ENCODE results near the gene TRMT13. TPM values are rescaled to one million over a fixed set of nuclear protein-coding genes. Genes with fewer than 3 reads are reported as not detected.
"Not testable (repeated sequence)": the region's sequence is repeated elsewhere in the genome, so short reads cannot be mapped to it uniquely, and the experiment has no call there.

Gene TRMT13
- total RNA-seq, 2 experiments from 2014 or later: 13.9 to 15.4 TPM

GRCh38 chr1:100177295-100178041 lies 44.5 kb downstream of the TRMT13 start:
- Mint-ChIP-seq H3K27me3 (peaks cover 2% of the 10 kb centered on the region), H3K9me3 (no peaks in the 10 kb centered on the region), H3K27ac (no peak overlapping the region), H3K4me1 (no peaks in the 10 kb centered on the region), H3K4me3 (no peak overlapping the region), H3K36me3 (ENCODE audit: low read depth) (no peaks in the 10 kb centered on the region)
- ChIA-PET POLR2A (no interaction called here), CTCF (no interaction called here)
- DNase-seq: no peak

- ChIA-PET CTCF (no interaction called here), POLR2A (no interaction called here)
- no peaks in the 10 kb centered on the region for H3K36me3 Mint-ChIP-seq (ENCODE audit: low read depth)
- peaks cover 2% of the 10 kb centered on the region for H3K27me3 Mint-ChIP-seq
- H3K27ac Mint-ChIP-seq: no peak within 1 kb of the TSS
- H3K9me3 Mint-ChIP-seq: no peaks in the 10 kb centered on the region
- H3K4me3 Mint-ChIP-seq: no peak within 1 kb of the TSS
- no peak for DNase-seq
- no peaks in the 10 kb centered on the region for H3K4me1 Mint-ChIP-seq
These were observed 45.1 kb downstream of the TRMT13 start, which contains the start of gene LRRC39 for GRCh38 chr1:100178091-100178490. LRRC39 (minus strand) TSS chr1:100178256; CDS start chr1:100168516, 9,740 bp downstream.

GRCh38 chr1:100183370-100183769 lies 50.4 kb downstream of the TRMT13 start:
- H3K4me1 Mint-ChIP-seq: no peaks in the 10 kb centered on the region
- no peak for DNase-seq
- H3K27ac Mint-ChIP-seq: no peak overlapping the region
- H3K36me3 Mint-ChIP-seq (ENCODE audit: low read depth): no peaks in the 10 kb centered on the region
- H3K9me3 Mint-ChIP-seq: no peaks in the 10 kb centered on the region
- H3K4me3 Mint-ChIP-seq: no peak overlapping the region
- ChIA-PET POLR2A (no interaction called here), CTCF (no interaction called here)
- no peaks in the 10 kb centered on the region for H3K27me3 Mint-ChIP-seq

- Mint-ChIP-seq H3K27ac (no peak overlapping the region), H3K4me3 (no peak overlapping the region), H3K27me3 (no peaks in the 10 kb centered on the region), H3K9me3 (no peaks in the 10 kb centered on the region), H3K36me3 (ENCODE audit: low read depth) (no peaks in the 10 kb centered on the region), H3K4me1 (no peaks in the 10 kb centered on the region)
- ChIA-PET CTCF (no interaction called here), POLR2A (no interaction called here)
- no peak for DNase-seq
These were observed 51.6 kb downstream of the TRMT13 start for GRCh38 chr1:100184536-100184935.

GRCh38 chr1:100187912-100188311 lies 54.9 kb downstream of the TRMT13 start:
- Mint-ChIP-seq H3K4me1 (no peaks in the 10 kb centered on the region), H3K27me3 (no peaks in the 10 kb centered on the region), H3K4me3 (no peak overlapping the region), H3K27ac (no peak overlapping the region), H3K36me3 (ENCODE audit: low read depth) (peaks cover 4% of the 10 kb centered on the region), H3K9me3 (no peaks in the 10 kb centered on the region)
- ChIA-PET POLR2A (no interaction called here), CTCF (no interaction called here)
- no peak for DNase-seq

- POLR2A ChIA-PET: no interaction called here
- no peaks in the 10 kb centered on the region for H3K4me1 Mint-ChIP-seq
- peaks cover 4% of the 10 kb centered on the region for H3K36me3 Mint-ChIP-seq (ENCODE audit: low read depth)
- H3K9me3 Mint-ChIP-seq: no peaks in the 10 kb centered on the region
- no peak overlapping the region for H3K27ac Mint-ChIP-seq
- H3K4me3 Mint-ChIP-seq: no peak overlapping the region
- DNase-seq: no peak
- CTCF ChIA-PET: no interaction called here
- no peaks in the 10 kb centered on the region for H3K27me3 Mint-ChIP-seq
These were observed 55.7 kb downstream of the TRMT13 start for GRCh38 chr1:100188617-100189016.

- CTCF ChIA-PET: no interaction called here
- peaks cover 57% of the 10 kb centered on the region for H3K36me3 Mint-ChIP-seq (ENCODE audit: low read depth)
These were observed 65.6 kb downstream of the TRMT13 start for GRCh38 chr1:100198596-100198995.

GRCh38 chr1:100200060-100200459 lies 67.1 kb downstream of the TRMT13 start:
- CTCF ChIA-PET, H3K9me3 Mint-ChIP-seq, H3K4me3 Mint-ChIP-seq, DNase-seq, H3K4me1 Mint-ChIP-seq, H3K27ac Mint-ChIP-seq, H3K27me3 Mint-ChIP-seq: not testable (repeated sequence)
- peaks cover 72% of the 10 kb centered on the region for H3K36me3 Mint-ChIP-seq (ENCODE audit: low read depth)
- POLR2A ChIA-PET: interaction anchor here (0.6 kb wide), 1 partner anchor 422 kb away, joined by 4 read pairs; no protein-coding TSS in a partner anchor

More at GRCh38 chr1:100198596-100198995, 65.6 kb downstream of the TRMT13 start:
- DNase-seq: no peak
- Mint-ChIP-seq H3K27ac (no peak overlapping the region), H3K4me1 (no peaks in the 10 kb centered on the region), H3K9me3 (peaks cover 6% of the 10 kb centered on the region), H3K27me3 (no peaks in the 10 kb centered on the region), H3K4me3 (no peak overlapping the region)
- POLR2A ChIA-PET: no interaction called here

Other genes starting within 250 kb of the TRMT13 start
- gene SLC35A3, start 163.2 kb upstream of the TRMT13 start, total RNA-seq: 10 to 100 TPM; 16.4 to 17.7 TPM
- gene SASS6, start 233 bp upstream of the TRMT13 start, total RNA-seq: 10 to 100 TPM; 13.2 to 13.3 TPM
- gene LRRC39, start 45.1 kb downstream of the TRMT13 start, total RNA-seq: under 1 TPM; 0.53 to 0.60 TPM
- gene DBT, start 116.7 kb downstream of the TRMT13 start, total RNA-seq: 10 to 100 TPM; 12.1 to 12.9 TPM
- 10 to 100 TPM; 67.5 to 68.2 TPM for gene RTCA, start 133.1 kb downstream of the TRMT13 start, total RNA-seq
- gene CDC14A, start 219.3 kb downstream of the TRMT13 start, total RNA-seq: 10 to 100 TPM; 41.8 to 44.9 TPM